ENCODE results near the gene MAGOHB. TPM values are rescaled to one million over a fixed set of nuclear protein-coding genes. Genes with fewer than 3 reads are reported as not detected.

The MAGOHB gene
- total and polyA plus RNA-seq, 2 of the 4 experiments (the other 2 are of a cell fraction), result 6.3 to 20.3 TPM

DNA sequence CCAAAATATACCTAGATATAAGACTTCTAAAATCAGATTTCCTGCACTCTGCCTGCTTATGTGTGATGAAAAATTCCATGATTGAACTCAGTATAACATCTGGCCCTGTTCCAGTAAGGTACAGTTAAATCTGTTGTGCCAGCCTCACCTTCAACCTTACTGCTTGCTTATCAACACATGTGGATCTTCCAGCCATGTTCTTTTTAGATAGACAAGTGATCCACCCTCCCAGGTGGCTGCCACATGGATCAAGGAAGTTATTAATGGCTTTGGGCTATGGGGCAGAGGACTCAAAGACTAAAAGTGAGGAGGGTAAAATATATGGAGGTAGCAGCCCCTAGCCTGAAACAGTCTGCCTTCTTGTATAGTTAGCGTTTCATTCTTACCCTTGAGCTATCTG is 25.3 kb upstream of the MAGOHB start:
- no peak overlapping the region for H3K18ac ChIP-seq (ENCODE audit: low read depth, low read length)
- intact Hi-C loops (cut with micrococcal nuclease), result no loop called here
- no peak overlapping the region for H4K5ac ChIP-seq (ENCODE audit: low read depth, low read length)
- no peak overlapping the region for H3K56ac ChIP-seq (ENCODE audit: extremely low read depth, insufficient read depth, low read length)
- H3K9ac ChIP-seq (ENCODE audit: low read depth, low read length), result no peak overlapping the region
- no peak overlapping the region for H3K4ac ChIP-seq (ENCODE audit: low read depth, low read length)
- no peaks in the 10 kb centered on the region for H3K27me3 ChIP-seq (ENCODE audit: control insufficient read depth, insufficient read depth, low read length)
- H4K20me1 ChIP-seq (ENCODE audit: insufficient read depth, low read length), result no peaks in the 10 kb centered on the region
- no peak overlapping the region; the same call in 1 of the 2 replicates for H4K91ac ChIP-seq (ENCODE audit: insufficient read depth, low read depth, low read length)
- DNase-seq (no peak), ATAC-seq (ENCODE audit: low read depth) (no peak)
- H3K23ac ChIP-seq (ENCODE audit: low read depth, low read length), result no peak overlapping the region
- H2AFZ ChIP-seq (replicated peaks; ENCODE audit: low read length, poor library complexity), result no peak overlapping the region
- no peak overlapping the region for H2AK5ac ChIP-seq (ENCODE audit: low read depth, low read length)
- TF ChIP-seq CHD1 (IDR thresholded peaks at IDR 0.05; ENCODE audit: low read depth, low read length), result no peak
- TF ChIP-seq MAZ (IDR thresholded peaks at IDR 0.05; ENCODE audit: borderline replicate concordance, low read depth, low read length), result no peak
- TF ChIP-seq POLR2A (IDR thresholded peaks at IDR 0.05; ENCODE audit: low read depth, low read length), result no peak
- TF ChIP-seq BHLHE40 (IDR thresholded peaks at IDR 0.05; ENCODE audit: low read depth, low read length), result no peak
- no peak for TF ChIP-seq NFE2L2 (IDR thresholded peaks at IDR 0.05; ENCODE audit: low read depth, low read length)
- TF ChIP-seq FOS (IDR thresholded peaks at IDR 0.05; ENCODE audit: low read depth, low read length), result no peak
- TF ChIP-seq MAFK (IDR thresholded peaks at IDR 0.05; ENCODE audit: low read depth, low read length), result no peak
- TF ChIP-seq ELK1 (IDR thresholded peaks at IDR 0.05; ENCODE audit: borderline replicate concordance, low read depth, low read length), result no peak
- no peak for TF ChIP-seq MXI1 (IDR thresholded peaks at IDR 0.05; ENCODE audit: borderline replicate concordance, low read depth, low read length)
- no peak for TF ChIP-seq SMC3 (IDR thresholded peaks at IDR 0.05; ENCODE audit: low read depth, low read length)
- TF ChIP-seq RFX5 (IDR thresholded peaks at IDR 0.05; ENCODE audit: low read depth, low read length), result no peak
- TF ChIP-seq, protein P1, sequence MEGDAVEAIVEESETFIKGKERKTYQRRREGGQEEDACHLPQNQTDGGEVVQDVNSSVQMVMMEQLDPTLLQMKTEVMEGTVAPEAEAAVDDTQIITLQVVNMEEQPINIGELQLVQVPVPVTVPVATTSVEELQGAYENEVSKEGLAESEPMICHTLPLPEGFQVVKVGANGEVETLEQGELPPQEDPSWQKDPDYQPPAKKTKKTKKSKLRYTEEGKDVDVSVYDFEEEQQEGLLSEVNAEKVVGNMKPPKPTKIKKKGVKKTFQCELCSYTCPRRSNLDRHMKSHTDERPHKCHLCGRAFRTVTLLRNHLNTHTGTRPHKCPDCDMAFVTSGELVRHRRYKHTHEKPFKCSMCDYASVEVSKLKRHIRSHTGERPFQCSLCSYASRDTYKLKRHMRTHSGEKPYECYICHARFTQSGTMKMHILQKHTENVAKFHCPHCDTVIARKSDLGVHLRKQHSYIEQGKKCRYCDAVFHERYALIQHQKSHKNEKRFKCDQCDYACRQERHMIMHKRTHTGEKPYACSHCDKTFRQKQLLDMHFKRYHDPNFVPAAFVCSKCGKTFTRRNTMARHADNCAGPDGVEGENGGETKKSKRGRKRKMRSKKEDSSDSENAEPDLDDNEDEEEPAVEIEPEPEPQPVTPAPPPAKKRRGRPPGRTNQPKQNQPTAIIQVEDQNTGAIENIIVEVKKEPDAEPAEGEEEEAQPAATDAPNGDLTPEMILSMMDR (conservative IDR thresholded peaks at IDR 0.05; ENCODE audit: low read depth, low read length), result no peak
- TF ChIP-seq RCOR1 (IDR thresholded peaks at IDR 0.05; ENCODE audit: insufficient replicate concordance, low read length), result no peak
- H3K9me3 ChIP-seq (ENCODE audit: control insufficient read depth, insufficient read depth, low read length), result no peaks in the 10 kb centered on the region
- in situ Hi-C loops (cut with MboI; ENCODE audit: low sequenced_read_pairs), result no loop called here
- H3K9me1 ChIP-seq (ENCODE audit: insufficient read depth, low read length), result peaks cover 7% of the 10 kb centered on the region; the same call in 1 of the 2 replicates
- H3K4me1 ChIP-seq (ENCODE audit: control insufficient read depth, insufficient read depth, low read length), result peaks cover 12% of the 10 kb centered on the region; the same call in 1 of the 2 replicates
- ChIA-PET POLR2A (ENCODE audit: unreplicated experiment) (no interaction called here), CTCF (interaction anchor here (0.6 kb wide), 1 partner anchor 848 kb away, joined by 4 read pairs; no protein-coding TSS in a partner anchor)
- no peak overlapping the region for H2BK20ac ChIP-seq (ENCODE audit: low read depth, low read length)
- H3K27ac ChIP-seq (ENCODE audit: insufficient read depth, low read length), result no peak overlapping the region
- no peak overlapping the region for H2BK120ac ChIP-seq (ENCODE audit: low read depth, low read length)
- dilution Hi-C loops (cut with HindIII; ENCODE audit: low sequenced_read_pairs, unreplicated experiment), result no loop called here
- H3K79me1 ChIP-seq (ENCODE audit: low read depth in 1 of 2, low read length in 2 of 2), result no peaks in the 10 kb centered on the region
- H3K4me2 ChIP-seq (ENCODE audit: low read depth, low read length), result no peak overlapping the region
- H2BK5ac ChIP-seq (ENCODE audit: low read depth, low read length, poor library complexity, severe bottlenecking), result no peak overlapping the region
- H3K36me3 ChIP-seq (ENCODE audit: control insufficient read depth, insufficient read depth, low read length), result no peaks in the 10 kb centered on the region
- no peak overlapping the region for H3K14ac ChIP-seq (replicated peaks; ENCODE audit: low read depth, low read length)
- no TSS peak for BruUV-seq (replicated peaks)
- H4K8ac ChIP-seq (ENCODE audit: low read depth in 2 of 2, low read length in 2 of 2), result no peak overlapping the region
- no peak overlapping the region for H2BK15ac ChIP-seq (ENCODE audit: low read depth, low read length)
- H3K4me3 ChIP-seq (ENCODE audit: insufficient read depth, low read depth, low read length), result no peak overlapping the region
- WGBS, 2 experiments (ENCODE audit: extremely low coverage in 2 of 2, insufficient read length in 1 of 2), result no CpG with 5 or more reads among the region's 1 CpG
- H2AK9ac ChIP-seq (replicated peaks; ENCODE audit: low read depth, low read length, poor library complexity), result no peak overlapping the region
